Panc1 (cell line): ENCODE data around the gene ST8SIA3. TPM values are rescaled to one million over a fixed set of nuclear protein-coding genes. Genes with fewer than 3 reads are reported as not detected.

ENCODE experiments used
- ATAC-seq: fragments of 200-7000 bp; cut with Tn5 transposase; 2 replicates; pipeline ENCODE4 v1.9.1; 2020; ENCODE audit warnings: mild to moderate bottlenecking, moderate library complexity
- BruUV-seq: library from RNA; stranded (reverse); fragments of 400-500 nt; replicated peaks from 2 replicates; lab custom pipeline; 2021; lab: Mats Ljungman, UMichigan
- CTCF ChIA-PET: fragments of 300-600 bp; sonication (Branson Sonifier 250); formaldehyde crosslinking; loops from one replicate; lab custom pipeline; 2022; ENCODE audit warnings: antibody characterized with exemption; lab: Charles Lee
- POLR2A ChIA-PET: fragments of 300-600 bp; sonication (Branson Sonifier 250); formaldehyde crosslinking; loops from one replicate; lab custom pipeline; 2022; ENCODE audit warnings: antibody characterized with exemption; lab: Charles Lee
- DNase-seq: peaks from one replicate; pipeline ENCODE4 v3.0.0-alpha.2; 2010; ENCODE audit warnings: low read depth, low spot score
- H3K27ac ChIP-seq: 2 replicates; pipeline ENCODE4 v1.5.1; 2011; ENCODE audit warnings: mild to moderate bottlenecking, low read length, inconsistent platforms
- H3K27me3 ChIP-seq: fragments of 200-500 bp; sonication (Bioruptor generic); 2 replicates; pipeline ENCODE4 v1.6.0; 2014; ENCODE audit warnings: low read length, inconsistent platforms; ENCODE audit not compliant: control insufficient read depth, insufficient read depth
- H3K36me3 ChIP-seq: fragments of 200-500 bp; sonication (Bioruptor generic); 2 replicates; pipeline ENCODE4 v1.5.1; 2014; ENCODE audit warnings: inconsistent platforms, mild to moderate bottlenecking, low read length, moderate library complexity; ENCODE audit not compliant: control insufficient read depth, insufficient read depth
- H3K4me1 ChIP-seq: 2 replicates; pipeline ENCODE4 v1.5.1; 2011; ENCODE audit warnings: inconsistent platforms, mild to moderate bottlenecking, low read length, moderate library complexity; ENCODE audit not compliant: control insufficient read depth, insufficient read depth
- H3K4me3 ChIP-seq, 2 experiments: 2 replicates each; pipeline ENCODE4 v1.5.1; 2011 to 2012; ENCODE audit warnings: low read depth in 2 of 2, low read length in 2 of 2, mild to moderate bottlenecking in 2 of 2, inconsistent platforms in 1 of 2, moderate library complexity in 1 of 2
- H3K9me3 ChIP-seq: fragments of 200-500 bp; sonication (Bioruptor generic); 2 replicates; pipeline ENCODE4 v1.5.1; 2014; ENCODE audit warnings: low read depth, mild to moderate bottlenecking, inconsistent platforms, low read length, moderate library complexity; ENCODE audit not compliant: control insufficient read depth, insufficient read depth
- CTCF ChIP-seq: fragments of 450-650 bp; IDR thresholded peaks from 2 replicates; pipeline ENCODE4 v1.5.1; 2017; ENCODE audit warnings: mild to moderate bottlenecking
- POLR2AphosphoS5 ChIP-seq: IDR thresholded peaks from 2 replicates; pipeline ENCODE4 v1.6.1; 2012; ENCODE audit warnings: mild to moderate bottlenecking, low read depth, low read length, moderate library complexity
- REST ChIP-seq, 2 experiments: IDR thresholded peaks; 2 replicates each; pipeline ENCODE4 v1.6.1; 2011 to 2012; ENCODE audit warnings: low read depth in 2 of 2, control low read depth in 1 of 2, low read length in 1 of 2, mild to moderate bottlenecking in 1 of 2, moderate library complexity in 1 of 2; ENCODE audit not compliant: insufficient read depth in 1 of 2
- SIN3A ChIP-seq: IDR thresholded peaks from 2 replicates; pipeline ENCODE4 v1.6.1; 2012; ENCODE audit warnings: low read depth, mild to moderate bottlenecking, low read length, moderate library complexity, borderline replicate concordance; ENCODE audit not compliant: insufficient read depth
- TCF7L2 ChIP-seq: IDR thresholded peaks from 2 replicates; pipeline ENCODE4 v1.6.1; 2011; ENCODE audit warnings: mild to moderate bottlenecking, low read depth, low read length, inconsistent platforms
- in situ Hi-C: cut with HindIII; loops from 2 replicates; pipeline ENCODE4 v1.10.0; 2016; ENCODE audit warnings: low sequenced_read_pairs, low pct_unique_long_range_greater_than_20kb
- intact Hi-C: fragments of 100-400 bp; cut with micrococcal nuclease; formaldehyde crosslinking; loops from one replicate; pipeline ENCODE4 v1.10.0; 2022; ENCODE audit not compliant: unreplicated experiment
- total RNA-seq: library from RNA; stranded (reverse); gene quantifications from one replicate; pipeline ENCODE4 v1.2.1, GENCODE V29; 2021; ENCODE audit not compliant: unreplicated experiment

Gene ST8SIA3
- total RNA-seq, 1 experiment from 2014 or later, result not detected

- ChIA-PET POLR2A (no interaction called here), CTCF (no interaction called here)
- no peak for TF ChIP-seq CTCF
- TF ChIP-seq POLR2AphosphoS5, result no peak
- TF ChIP-seq TCF7L2, result no peak
- TF ChIP-seq SIN3A, result no peak
- no peak for TF ChIP-seq REST (IDR thresholded peaks at IDR 0.05; ENCODE audit: insufficient read depth in 1 of 2, low read depth in 2 of 2, low read length in 1 of 2)
- Histone ChIP-seq H3K27me3 (no peaks in the 10 kb centered on the region; the same call in 1 of the 2 replicates), H3K4me3 (no peak overlapping the region), H3K27ac (no peak overlapping the region), H3K4me1 (no peaks in the 10 kb centered on the region), H3K36me3 (no peaks in the 10 kb centered on the region), H3K9me3 (no peaks in the 10 kb centered on the region)
- in situ Hi-C loops, result no loop called here
- no peak for DNase-seq
- BruUV-seq, result no TSS peak
- ATAC-seq, result no peak
- intact Hi-C loops, result no loop called here
Observed at GRCh38 chr18:57366528-57367081, 14.2 kb downstream of the ST8SIA3 start.

GRCh38 chr18:57372444-57372843 lies 20.1 kb downstream of the ST8SIA3 start:
- in situ Hi-C loops (no loop called here), intact Hi-C loops (no loop called here)
- no TSS peak for BruUV-seq
- no peaks in the 10 kb centered on the region; the same call in 1 of the 2 replicates for H3K27me3 ChIP-seq
- CTCF ChIA-PET, result no interaction called here
- no peaks in the 10 kb centered on the region for H3K9me3 ChIP-seq
- TF ChIP-seq TCF7L2, result no peak
- TF ChIP-seq SIN3A, result no peak
- no peak for TF ChIP-seq POLR2AphosphoS5
- no peak for TF ChIP-seq CTCF
- no peak for TF ChIP-seq REST (IDR thresholded peaks at IDR 0.05; ENCODE audit: insufficient read depth in 1 of 2, low read depth in 2 of 2, low read length in 1 of 2)
- DNase-seq (no peak), ATAC-seq (no peak)
- POLR2A ChIA-PET, result no interaction called here
- no peak overlapping the region for H3K4me3 ChIP-seq
- no peaks in the 10 kb centered on the region for H3K36me3 ChIP-seq
- H3K4me1 ChIP-seq, result no peaks in the 10 kb centered on the region
- H3K27ac ChIP-seq, result no peak overlapping the region
